HG02759 (cell line): ENCODE results near the gene BOLA3.
"Not testable (repeated sequence)": the region's sequence is repeated elsewhere in the genome, so short reads cannot be mapped to it uniquely, and the experiment has no call there.

Experiments used
- ATAC-seq: cut with Tn5 transposase; IDR thresholded peaks from one replicate; pipeline ENCODE4 v1.9.1; 2021; ENCODE audit warnings: mild to moderate bottlenecking, moderate library complexity; ENCODE audit not compliant: unreplicated experiment

BOLA3 gene

DNA sequence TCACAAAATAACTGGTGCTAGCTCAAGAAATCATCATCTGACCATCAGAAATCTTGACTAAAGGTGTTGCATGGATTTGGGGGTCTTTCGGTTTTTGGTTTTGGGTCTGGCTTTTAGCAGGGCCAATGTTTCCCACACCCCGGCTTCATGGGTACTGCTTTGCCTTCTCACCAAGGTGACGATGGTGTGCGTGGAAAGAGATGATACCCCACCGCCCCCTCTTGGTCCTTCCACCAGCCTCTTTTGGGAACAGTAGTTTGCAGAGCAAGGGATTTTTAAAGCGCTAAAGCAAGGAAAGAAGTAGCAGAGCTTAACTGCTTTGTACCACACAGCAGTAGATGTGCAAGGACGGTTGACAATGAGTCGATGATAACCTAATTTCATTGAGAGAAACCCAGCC lies 42.3 kb downstream of the BOLA3 start:
- no peak for ATAC-seq

DNA sequence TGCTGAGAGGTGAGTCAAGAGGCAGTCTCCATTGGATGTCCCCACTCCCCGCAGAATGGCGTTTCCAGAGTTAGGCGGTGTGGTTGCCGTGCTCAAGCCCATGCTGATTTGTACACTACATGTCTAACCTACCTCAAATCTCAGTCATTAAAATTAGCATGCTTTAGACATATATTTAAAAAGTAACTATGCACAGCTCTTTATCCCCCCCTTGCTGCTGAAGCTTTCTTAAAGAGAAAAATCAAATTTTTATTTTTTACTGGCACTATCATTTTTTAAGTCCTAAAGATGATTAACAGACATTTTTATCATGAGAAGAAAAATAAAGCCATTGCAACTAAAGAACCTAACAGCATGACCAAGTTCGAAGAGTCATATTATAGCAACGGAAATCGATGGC lies 42.9 kb downstream of the BOLA3 start:
- no peak for ATAC-seq

DNA sequence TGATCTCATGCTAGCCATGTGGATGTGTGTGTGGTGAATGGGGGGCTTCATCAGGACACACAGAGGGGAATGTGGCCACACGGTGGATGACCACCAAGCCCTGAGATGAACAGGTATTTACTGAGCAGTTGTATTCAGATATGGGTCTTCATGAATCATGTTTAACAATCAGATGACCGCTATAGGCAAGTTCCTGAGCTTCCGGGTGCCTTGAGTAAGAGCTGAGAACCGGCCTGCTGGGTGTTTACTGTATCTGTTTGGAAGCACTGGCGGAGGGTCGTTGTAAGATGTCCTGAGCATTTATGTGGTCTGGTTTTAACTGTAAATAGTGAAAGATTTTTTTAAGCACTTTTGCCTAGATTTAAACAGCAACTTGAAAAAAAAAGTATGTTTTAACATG lies 43.9 kb downstream of the BOLA3 start:
- no peak for ATAC-seq

DNA sequence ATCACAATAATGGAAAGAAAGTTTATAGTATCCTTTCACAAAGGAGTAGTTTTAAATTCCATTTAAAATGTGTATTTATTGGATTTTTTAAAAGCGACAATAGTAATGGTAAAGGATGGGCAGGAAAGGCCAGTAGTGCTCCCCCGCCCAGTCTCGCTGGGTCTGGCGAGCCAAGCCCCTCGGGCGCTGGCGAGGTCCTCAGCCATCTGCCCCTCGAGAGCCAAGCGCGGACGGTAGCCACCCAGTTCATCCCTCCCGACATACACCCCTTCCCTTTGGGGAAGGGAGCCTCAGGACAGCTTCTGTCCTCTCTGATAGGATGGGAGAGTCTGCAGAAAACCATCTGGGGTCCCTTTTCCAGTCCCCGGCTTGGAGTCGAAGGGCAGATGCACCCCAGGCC lies 45.2 kb downstream of the BOLA3 start:
- ATAC-seq: no peak

DNA sequence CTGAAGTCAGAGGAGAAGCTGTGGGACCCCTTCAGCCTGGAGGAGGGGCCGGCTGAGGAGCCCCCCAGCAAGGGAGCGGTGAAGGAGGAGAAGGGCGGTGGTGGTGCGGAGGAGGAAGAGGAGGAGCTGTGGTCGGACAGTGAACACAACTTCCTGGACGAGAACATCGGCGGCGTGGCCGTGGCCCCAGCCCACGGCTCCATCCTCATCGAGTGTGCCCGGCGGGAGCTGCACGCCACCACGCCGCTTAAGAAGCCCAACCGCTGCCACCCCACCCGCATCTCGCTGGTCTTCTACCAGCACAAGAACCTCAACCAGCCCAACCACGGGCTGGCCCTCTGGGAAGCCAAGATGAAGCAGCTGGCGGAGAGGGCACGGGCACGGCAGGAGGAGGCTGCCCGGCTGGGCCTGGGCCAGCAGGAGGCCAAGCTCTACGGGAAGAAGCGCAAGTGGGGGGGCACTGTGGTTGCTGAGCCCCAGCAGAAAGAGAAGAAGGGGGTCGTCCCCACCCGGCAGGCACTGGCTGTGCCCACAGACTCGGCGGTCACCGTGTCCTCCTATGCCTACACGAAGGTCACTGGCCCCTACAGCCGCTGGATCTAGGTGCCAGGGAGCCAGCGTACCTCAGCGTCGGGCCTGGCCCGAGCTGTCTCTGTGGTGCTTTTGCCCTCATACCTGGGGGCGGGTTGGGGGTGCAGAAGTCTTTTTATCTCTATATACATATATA lies 46.0 kb downstream of the BOLA3 start:
- no peak for ATAC-seq

DNA sequence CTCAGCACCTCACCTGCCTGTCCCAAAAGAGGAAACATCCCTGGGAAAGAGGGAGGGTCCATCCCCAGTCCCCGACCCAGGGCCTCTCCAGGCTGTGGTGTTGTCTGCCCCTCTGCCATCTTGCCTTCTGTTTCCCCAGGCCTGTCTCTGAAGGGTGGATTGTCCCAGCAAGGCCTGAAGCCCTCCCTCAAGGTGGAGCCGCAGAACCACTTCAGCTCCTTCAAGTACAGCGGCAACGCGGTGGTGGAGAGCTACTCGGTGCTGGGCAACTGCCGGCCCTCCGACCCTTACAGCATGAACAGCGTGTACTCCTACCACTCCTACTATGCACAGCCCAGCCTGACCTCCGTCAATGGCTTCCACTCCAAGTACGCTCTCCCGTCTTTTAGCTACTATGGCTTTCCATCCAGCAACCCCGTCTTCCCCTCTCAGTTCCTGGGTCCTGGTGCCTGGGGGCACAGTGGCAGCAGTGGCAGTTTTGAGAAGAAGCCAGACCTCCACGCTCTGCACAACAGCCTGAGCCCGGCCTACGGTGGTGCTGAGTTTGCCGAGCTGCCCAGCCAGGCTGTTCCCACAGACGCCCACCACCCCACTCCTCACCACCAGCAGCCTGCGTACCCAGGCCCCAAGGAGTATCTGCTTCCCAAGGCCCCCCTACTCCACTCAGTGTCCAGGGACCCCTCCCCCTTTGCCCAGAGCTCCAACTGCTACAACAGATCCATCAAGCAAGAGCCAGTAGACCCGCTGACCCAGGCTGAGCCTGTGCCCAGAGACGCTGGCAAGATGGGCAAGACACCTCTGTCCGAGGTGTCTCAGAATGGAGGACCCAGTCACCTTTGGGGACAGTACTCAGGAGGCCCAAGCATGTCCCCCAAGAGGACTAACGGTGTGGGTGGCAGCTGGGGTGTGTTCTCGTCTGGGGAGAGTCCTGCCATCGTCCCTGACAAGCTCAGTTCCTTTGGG lies 47.2 kb downstream of the BOLA3 start:
- ATAC-seq: no peak

DNA sequence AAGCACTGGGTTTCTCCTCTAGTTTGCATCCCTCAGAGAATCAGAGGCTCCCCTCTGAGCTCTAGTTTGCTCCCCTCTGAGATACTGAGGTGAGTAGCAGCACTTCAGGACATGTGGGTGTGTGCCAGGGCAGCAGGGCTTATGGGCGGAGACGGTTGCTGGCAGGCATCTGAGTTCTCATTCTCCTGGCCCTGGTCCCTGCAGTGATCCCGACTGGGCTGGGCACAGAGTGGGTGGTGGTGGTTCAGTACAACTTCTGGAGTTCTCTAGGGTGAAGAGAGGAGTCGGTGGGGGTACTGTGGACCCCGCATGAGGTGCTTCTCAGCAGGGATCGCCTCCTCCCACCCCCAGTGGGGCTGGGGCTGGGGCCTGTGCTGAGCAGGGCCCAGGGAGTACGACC lies 47.9 kb downstream of the BOLA3 start:
- ATAC-seq: no peak

DNA sequence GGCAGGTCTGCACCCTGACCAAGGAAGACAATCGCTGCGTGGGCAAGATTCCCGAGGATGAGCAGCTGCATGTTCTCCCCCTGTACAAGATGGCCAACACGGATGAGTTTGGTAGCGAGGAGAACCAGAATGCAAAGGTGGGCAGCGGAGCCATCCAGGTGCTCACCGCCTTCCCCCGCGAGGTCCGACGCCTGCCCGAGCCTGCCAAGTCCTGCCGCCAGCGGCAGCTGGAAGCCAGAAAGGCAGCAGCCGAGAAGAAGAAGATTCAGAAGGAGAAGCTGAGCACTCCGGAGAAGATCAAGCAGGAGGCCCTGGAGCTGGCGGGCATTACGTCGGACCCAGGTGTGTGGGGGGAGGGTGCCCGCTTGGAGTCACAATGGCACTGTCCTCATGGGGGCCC lies 48.4 kb downstream of the BOLA3 start:
- ATAC-seq: no peak

DNA sequence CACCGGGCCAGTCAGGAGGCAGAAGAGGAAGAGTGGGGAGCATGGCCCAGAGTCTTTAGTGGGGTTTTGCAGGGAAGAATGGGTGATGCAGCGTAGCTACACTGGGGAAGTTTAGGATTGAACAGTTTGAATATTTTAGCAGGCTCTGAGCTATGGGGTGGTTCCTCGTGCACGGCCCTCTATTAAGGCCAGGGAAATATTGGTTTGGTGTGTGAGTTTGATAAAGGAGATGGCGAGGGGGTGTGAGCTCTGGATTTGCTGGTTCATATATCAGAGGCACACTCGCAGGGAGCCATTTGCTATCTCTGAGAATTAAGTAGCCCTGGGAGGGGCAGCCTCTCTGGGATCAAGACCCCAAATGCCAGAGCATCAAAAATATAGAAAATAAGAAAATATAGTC lies 50.1 kb downstream of the BOLA3 start:
- no peak for ATAC-seq

DNA sequence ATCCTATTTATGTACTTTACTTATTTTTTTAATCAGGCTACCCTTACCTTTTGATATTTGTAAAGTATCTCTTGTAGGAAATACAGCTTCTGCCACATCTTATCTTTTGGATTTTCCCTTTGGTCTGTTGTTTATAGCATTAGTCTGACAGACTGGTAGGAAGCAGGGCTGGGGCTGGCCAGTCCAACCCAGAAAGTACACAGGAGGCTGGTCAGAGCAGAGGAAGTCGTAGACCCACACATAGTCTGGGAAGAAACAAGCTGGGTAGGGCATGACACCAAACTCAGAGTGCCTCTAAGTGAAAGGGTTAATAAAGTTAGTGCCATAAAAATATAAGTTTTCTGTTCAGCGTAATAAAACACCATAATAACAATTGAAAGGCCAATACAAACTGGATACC lies 51.7 kb downstream of the BOLA3 start:
- no peak for ATAC-seq

DNA sequence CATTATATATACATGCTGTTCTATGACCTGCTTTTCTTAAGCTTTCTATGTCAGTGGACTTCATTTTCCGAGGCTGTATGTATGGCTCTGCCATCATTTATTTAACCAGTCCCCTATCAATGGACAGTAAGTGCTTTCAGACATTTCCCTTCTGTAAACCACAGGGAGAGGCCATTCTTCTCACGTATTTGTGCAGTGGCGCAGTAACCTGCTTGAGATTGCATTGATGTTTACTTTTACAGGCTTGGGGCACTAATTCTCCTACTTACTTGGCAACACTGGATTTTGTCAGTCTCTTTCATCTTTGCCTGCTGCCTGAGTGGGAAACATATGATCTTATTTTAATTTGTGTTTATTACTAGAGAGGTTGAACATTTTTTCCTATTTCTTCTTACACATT lies 52.1 kb downstream of the BOLA3 start:
- ATAC-seq: no peak

DNA sequence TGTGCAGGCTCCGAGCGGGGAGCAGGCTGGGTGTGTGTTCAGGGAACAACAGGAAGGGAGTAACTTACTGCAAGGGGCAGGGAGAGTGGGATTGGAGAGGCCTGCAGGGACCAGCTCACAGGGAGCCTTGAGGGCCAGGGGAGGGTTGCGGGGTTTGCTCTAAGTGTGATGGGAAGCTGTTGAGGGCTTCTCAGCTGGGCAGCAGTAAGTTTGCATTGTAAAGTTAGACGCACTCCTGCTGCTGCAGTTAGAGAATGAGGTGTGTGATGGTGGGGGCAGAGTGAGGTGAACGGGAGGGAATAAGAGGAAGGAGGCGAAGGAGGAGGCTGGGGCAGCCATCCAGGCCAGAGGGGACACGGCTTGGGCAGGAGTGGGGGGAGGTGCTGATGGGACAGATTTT lies 53.4 kb downstream of the BOLA3 start:
- no peak for ATAC-seq

DNA sequence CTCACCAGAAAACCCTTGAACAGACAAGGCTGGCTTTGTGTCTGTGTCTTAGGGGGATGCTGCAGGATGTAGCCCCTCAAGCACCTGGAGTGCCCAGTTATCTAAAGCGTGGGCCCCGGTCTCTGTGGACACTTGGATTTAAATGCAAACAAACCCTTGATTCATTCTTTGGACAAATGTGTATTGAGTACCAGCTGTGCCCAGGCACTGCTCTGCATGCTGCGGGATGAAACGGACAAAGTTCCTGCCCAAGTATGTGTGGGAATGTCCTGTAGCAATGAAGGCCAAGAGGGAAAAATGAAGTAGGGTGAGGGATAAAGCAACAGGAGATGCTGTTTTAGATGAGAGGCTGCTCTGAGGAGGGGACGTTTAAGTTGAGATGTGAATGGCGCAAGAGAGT lies 53.9 kb downstream of the BOLA3 start:
- no peak for ATAC-seq

DNA sequence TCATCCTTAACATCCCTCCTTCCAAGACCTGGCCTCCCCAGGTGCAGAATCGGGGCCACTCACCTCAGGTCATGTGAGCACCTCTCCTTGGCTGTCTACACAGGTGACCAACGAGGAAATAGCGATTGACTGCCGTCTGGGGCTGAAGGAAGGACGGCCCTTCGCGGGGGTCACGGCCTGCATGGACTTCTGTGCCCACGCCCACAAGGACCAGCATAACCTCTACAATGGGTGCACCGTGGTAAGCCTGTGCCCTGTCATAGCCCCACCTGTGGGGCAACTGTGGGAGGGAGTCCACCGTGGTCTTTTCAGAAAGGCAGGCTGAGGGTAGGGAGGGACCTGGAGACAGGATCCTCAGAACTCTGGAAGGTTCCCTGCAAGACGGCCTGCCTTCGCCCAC lies 54.3 kb downstream of the BOLA3 start:
- ATAC-seq: no peak

DNA sequence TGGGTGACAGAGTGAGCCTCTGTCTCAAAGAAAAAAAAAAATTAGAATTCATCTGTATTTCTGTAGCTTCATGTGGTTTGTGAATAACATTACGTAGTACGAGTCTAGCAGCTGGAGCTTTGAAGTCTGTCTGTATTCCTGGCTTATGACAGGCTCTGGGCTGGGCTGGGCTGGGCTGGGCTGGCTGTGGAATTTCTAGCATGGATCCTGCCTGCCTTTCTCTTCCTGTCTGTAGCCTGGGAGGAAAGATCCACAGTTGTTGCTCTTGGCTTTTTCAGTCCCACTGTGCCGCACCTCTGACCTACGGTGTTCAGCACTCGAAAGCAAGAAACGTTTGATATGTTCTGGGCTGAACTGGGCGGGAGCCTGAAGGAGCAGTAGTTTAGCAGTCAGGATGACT lies 55.4 kb downstream of the BOLA3 start:
- no peak for ATAC-seq

DNA sequence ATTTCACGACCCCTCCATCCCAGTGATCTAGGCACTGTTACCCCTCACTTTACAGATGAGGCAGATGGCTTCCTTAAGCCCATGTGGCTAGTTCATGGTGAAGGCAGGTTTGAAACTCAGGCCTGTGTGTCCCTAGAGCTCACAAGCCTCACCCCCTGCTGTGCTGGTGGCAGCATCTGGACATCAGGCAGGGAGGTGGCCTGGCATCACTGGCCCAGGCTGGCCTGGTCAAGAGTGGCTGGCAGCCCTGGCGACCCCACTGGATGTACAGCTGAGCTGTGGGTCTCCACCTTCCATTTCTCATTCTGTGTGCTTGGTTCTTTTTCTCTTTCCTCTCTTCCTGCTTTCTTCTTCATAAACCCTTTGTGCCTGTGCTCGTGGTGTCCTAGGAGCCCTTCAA lies 56.3 kb downstream of the BOLA3 start:
- ATAC-seq: no peak

DNA sequence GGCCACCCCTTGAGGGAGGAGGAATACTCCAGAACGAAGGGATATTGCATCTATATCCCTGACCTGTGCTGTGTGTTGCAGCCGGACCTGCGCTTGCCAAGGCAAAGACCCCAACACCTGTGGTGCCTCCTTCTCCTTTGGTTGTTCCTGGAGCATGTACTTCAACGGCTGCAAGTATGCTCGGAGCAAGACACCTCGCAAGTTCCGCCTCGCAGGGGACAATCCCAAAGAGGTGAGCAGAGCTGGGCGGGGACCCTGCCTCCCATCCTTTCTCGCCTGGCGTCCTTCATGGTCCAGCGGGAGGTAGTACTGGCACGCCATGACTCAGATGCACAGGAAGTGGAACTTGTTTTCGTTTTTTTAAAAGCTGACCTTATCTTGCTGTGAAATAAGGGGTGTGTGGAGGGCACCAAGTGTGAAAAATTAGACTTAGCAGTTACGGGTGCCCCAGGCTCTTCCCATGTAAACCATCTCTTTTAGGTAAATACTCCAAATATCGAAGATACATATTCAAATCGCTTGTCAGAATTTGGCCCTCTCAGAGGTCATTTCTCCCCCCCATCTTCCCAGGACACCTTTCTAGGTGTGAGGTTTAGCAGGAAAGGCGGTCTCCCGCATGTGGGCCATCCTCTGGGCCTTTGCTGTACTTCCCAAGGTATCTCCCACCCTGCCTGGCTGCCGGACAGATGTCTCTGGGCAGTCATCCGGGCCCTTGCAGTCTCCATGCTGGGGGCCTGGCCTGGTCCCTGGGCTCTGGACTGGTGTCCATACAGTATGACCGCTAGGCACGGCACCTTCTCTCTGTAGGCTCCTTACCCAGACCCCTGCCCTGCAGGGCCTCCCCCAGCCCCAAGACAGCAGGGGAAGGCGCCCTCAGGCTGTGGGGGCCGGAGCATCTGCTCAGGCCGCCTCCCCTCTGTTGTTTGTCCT lies 57.6 kb downstream of the BOLA3 start:
- ATAC-seq: no peak

DNA sequence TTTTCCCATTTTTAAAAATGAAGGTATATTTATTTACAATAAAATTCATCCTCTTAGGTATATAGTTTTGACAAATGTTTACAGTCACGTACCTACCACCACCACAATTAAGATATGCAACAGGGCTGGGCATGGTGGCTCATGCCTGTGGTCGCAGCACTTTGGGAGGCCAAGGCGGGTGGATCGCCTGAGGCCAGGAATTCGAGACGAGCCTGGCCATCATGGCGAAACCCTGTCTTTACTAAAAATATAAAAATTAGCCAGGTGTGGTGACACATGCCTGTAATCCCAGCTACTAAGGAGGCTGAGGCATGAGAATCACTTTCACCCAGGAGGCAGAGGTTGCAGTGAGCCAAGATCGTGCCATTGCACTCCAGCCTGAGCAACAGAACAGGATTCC lies 59.0 kb downstream of the BOLA3 start:
- not testable (repeated sequence) for ATAC-seq

DNA sequence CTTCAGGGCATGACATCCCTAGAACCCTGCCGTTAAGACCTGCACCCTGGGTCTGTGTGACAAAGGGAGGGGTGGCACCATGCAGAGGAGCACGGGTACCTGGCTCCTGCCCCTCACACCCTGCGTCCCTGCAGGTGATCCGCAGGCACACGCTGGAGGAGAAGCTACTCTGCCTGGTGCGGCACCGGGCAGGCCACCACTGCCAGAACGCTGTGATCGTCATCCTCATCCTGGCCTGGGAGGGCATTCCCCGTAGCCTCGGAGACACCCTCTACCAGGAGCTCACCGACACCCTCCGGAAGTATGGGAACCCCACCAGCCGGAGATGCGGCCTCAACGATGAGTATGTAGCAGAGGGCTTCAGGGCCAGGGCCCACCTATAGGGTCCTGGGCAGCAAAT lies 60.0 kb downstream of the BOLA3 start:
- ATAC-seq: no peak

DNA sequence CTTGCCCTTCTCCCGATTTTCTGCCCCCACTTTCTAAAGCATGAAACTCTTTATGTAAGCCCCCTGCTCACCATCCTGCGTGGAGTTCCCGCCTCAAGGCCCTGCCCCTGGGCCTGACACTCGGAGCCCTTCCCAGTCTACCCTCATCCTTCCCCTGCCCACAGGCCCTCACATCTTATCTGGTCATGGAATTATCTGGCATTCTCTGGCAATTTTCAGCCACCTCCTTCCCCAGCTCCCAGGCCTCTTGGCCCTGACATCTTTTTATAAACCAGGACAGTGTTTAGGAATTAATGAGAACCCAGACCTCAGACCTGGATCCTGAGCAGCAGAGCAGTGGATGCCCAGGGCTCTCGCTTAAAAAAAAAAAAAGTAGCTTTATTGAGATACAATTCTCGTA lies 61.7 kb downstream of the BOLA3 start:
- no peak for ATAC-seq
